Loucy (cell line): ENCODE results near the gene RALGAPB.
"Not testable (repeated sequence)": the region's sequence is repeated elsewhere in the genome, so short reads cannot be mapped to it uniquely, and the experiment has no call there.

ENCODE experiments used
- H2AFZ ChIP-seq: fragments of 200-600 bp; sonication (generic); 2 replicates; pipeline ENCODE4 v1.6.0; 2016; ENCODE audit warnings: antibody characterized with exemption, mild to moderate bottlenecking, low read length, moderate library complexity
- H3F3A ChIP-seq: fragments of 200-600 bp; 2 replicates; pipeline ENCODE4 v1.6.0; 2016; ENCODE audit warnings: antibody characterized with exemption, low read depth, mild to moderate bottlenecking
- H3K27me3 ChIP-seq: fragments of 200-600 bp; sonication (generic); 2 replicates; pipeline ENCODE4 v1.6.1; 2014; ENCODE audit warnings: low read length, mild to moderate bottlenecking; ENCODE audit not compliant: insufficient read depth, poor library complexity, severe bottlenecking
- H3K36me3 ChIP-seq: fragments of 200-600 bp; sonication (generic); 2 replicates; pipeline ENCODE4 v1.6.1; 2016; ENCODE audit warnings: low read length; ENCODE audit not compliant: insufficient read depth
- H3K4me1 ChIP-seq: fragments of 200-600 bp; sonication (generic); 2 replicates; pipeline ENCODE4 v1.5.1; 2014; ENCODE audit warnings: low read length, mild to moderate bottlenecking; ENCODE audit not compliant: insufficient read depth, poor library complexity, severe bottlenecking
- H3K4me2 ChIP-seq: fragments of 200-600 bp; sonication (generic); 2 replicates; pipeline ENCODE4 v1.6.0; 2014; ENCODE audit warnings: antibody characterized with exemption, low read length, low read depth, mild to moderate bottlenecking; ENCODE audit not compliant: poor library complexity, severe bottlenecking
- H3K4me3 ChIP-seq: fragments of 200-600 bp; sonication (generic); 2 replicates; pipeline ENCODE4 v1.5.1; 2014; ENCODE audit warnings: low read length, mild to moderate bottlenecking, mixed read lengths; ENCODE audit not compliant: poor library complexity, severe bottlenecking
- H3K79me2 ChIP-seq: fragments of 200-600 bp; sonication (generic); 2 replicates; pipeline ENCODE4 v1.6.1; 2014; ENCODE audit warnings: low read length; ENCODE audit not compliant: insufficient read depth
- H3K9ac ChIP-seq: fragments of 200-600 bp; sonication (generic); 2 replicates; pipeline ENCODE4 v1.6.0; 2014; ENCODE audit warnings: mild to moderate bottlenecking, low read depth, low read length, moderate library complexity; ENCODE audit not compliant: poor library complexity, severe bottlenecking
- H3K9me2 ChIP-seq: fragments of 200-600 bp; sonication (generic); replicated peaks from 2 replicates; pipeline ENCODE4 v1.6.1; 2016; ENCODE audit warnings: low read depth, low read length, mixed read lengths
- H3K9me3 ChIP-seq: fragments of 200-600 bp; sonication (generic); 2 replicates; pipeline ENCODE4 v1.6.1; 2014; ENCODE audit warnings: mild to moderate bottlenecking, antibody characterized with exemption, low read length, low read depth; ENCODE audit not compliant: insufficient read depth
- H4K20me1 ChIP-seq: fragments of 200-600 bp; sonication (generic); 2 replicates; pipeline ENCODE4 v1.6.0; 2014; ENCODE audit warnings: antibody characterized with exemption, low read length, mild to moderate bottlenecking; ENCODE audit not compliant: insufficient read depth, poor library complexity, severe bottlenecking
- CTCF ChIP-seq: fragments of 200-600 bp; sonication (generic); conservative IDR thresholded peaks from 2 replicates; pipeline ENCODE4 v1.5.1; 2014; ENCODE audit warnings: mild to moderate bottlenecking, antibody characterized with exemption, low read length
- EZH2phosphoT487 ChIP-seq: fragments of 200-600 bp; IDR thresholded peaks from 2 replicates; pipeline ENCODE4 v1.6.1; 2018; ENCODE audit warnings: antibody characterized with exemption, mild to moderate bottlenecking, moderate library complexity, borderline replicate concordance

RALGAPB gene

GRCh38 chr20:38590676-38591473 is 118.2 kb downstream of the RALGAPB start:
- Histone ChIP-seq H3K9me3 (no peaks in the 10 kb centered on the region), H3K27me3 (no peaks in the 10 kb centered on the region), H4K20me1 (no peaks in the 10 kb centered on the region), H3K9me2 (no peaks in the 10 kb centered on the region), H3K79me2 (no peaks in the 10 kb centered on the region), H3K4me3 (no peak overlapping the region), H3K36me3 (no peaks in the 10 kb centered on the region), H2AFZ (no peak overlapping the region), H3K4me1 (no peaks in the 10 kb centered on the region), H3K4me2 (no peak overlapping the region), H3K9ac (no peak overlapping the region), H3F3A (no peaks in the 10 kb centered on the region)
- no peak for TF ChIP-seq EZH2phosphoT487
- TF ChIP-seq CTCF = no peak

- no peak overlapping the region for H2AFZ ChIP-seq
- H3K36me3 ChIP-seq = no peaks in the 10 kb centered on the region
- H4K20me1 ChIP-seq = no peaks in the 10 kb centered on the region
- H3K9ac ChIP-seq = no peak overlapping the region
- H3K4me1 ChIP-seq = no peaks in the 10 kb centered on the region
- no peak for TF ChIP-seq EZH2phosphoT487
- no peak for TF ChIP-seq CTCF
- no peaks in the 10 kb centered on the region for H3K9me2 ChIP-seq
- H3F3A ChIP-seq = no peaks in the 10 kb centered on the region
- H3K4me3 ChIP-seq = no peak overlapping the region
- no peaks in the 10 kb centered on the region for H3K27me3 ChIP-seq
- H3K9me3 ChIP-seq = no peaks in the 10 kb centered on the region
- H3K4me2 ChIP-seq = no peak overlapping the region
- no peaks in the 10 kb centered on the region for H3K79me2 ChIP-seq
Observed at GRCh38 chr20:38591474-38592410, 119.1 kb downstream of the RALGAPB start.

GRCh38 chr20:38592411-38592790 is 119.8 kb downstream of the RALGAPB start:
- not testable (repeated sequence) for H3K4me2 ChIP-seq, H3K79me2 ChIP-seq, H3F3A ChIP-seq, H3K36me3 ChIP-seq, H3K4me1 ChIP-seq, H3K4me3 ChIP-seq, H3K27me3 ChIP-seq, H2AFZ ChIP-seq, H4K20me1 ChIP-seq, H3K9me3 ChIP-seq, H3K9me2 ChIP-seq, H3K9ac ChIP-seq

GRCh38 chr20:38594281-38594680 is 121.6 kb downstream of the RALGAPB start:
- H3K9ac ChIP-seq = not testable (repeated sequence)

GRCh38 chr20:38595886-38596285 is 123.2 kb downstream of the RALGAPB start:
- not testable (repeated sequence) for H2AFZ ChIP-seq, H3K4me3 ChIP-seq, H3K9me3 ChIP-seq, H3K4me1 ChIP-seq, H3K27me3 ChIP-seq, H3K79me2 ChIP-seq, H4K20me1 ChIP-seq, H3K9me2 ChIP-seq, H3F3A ChIP-seq, H3K36me3 ChIP-seq, H3K4me2 ChIP-seq, H3K9ac ChIP-seq

More at GRCh38 chr20:38594281-38594680, 121.6 kb downstream of the RALGAPB start:
- not testable (repeated sequence) for H3K9me3 ChIP-seq, H3F3A ChIP-seq, H3K4me1 ChIP-seq, H3K27me3 ChIP-seq, H3K4me3 ChIP-seq, H3K9me2 ChIP-seq, H4K20me1 ChIP-seq, H3K4me2 ChIP-seq, H2AFZ ChIP-seq, H3K79me2 ChIP-seq, H3K36me3 ChIP-seq
